Retina (tissue), 1 donor: Measurements from ENCODE around the gene RFX7.

Experiments used
- DNase-seq: peaks from one replicate; pipeline ENCODE4 v3.0.0-alpha.2; 2016

Gene RFX7

DNA sequence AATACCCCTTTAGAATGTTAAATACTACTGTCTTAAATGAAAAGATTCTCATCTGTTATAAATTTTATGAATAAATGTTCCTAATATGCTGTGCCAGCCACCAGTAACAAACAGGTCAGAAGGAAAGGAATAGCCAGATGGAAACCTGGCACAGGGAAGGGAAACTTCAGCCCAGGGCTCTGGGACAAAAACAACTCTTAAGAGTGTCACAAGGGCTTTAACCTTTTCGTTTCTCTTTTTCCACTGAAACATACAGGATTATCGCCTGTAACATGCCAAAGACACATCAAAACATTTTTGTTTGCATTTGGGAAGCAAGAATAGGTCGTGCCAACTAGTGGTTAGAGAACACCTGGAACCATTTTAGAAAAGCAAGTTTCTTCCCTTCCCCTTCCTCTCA is 141.2 kb downstream of the RFX7 start:
- no peak for DNase-seq

GRCh38 chr15:56099311-56099710 is 144.4 kb downstream of the RFX7 start:
- no peak for DNase-seq

DNA sequence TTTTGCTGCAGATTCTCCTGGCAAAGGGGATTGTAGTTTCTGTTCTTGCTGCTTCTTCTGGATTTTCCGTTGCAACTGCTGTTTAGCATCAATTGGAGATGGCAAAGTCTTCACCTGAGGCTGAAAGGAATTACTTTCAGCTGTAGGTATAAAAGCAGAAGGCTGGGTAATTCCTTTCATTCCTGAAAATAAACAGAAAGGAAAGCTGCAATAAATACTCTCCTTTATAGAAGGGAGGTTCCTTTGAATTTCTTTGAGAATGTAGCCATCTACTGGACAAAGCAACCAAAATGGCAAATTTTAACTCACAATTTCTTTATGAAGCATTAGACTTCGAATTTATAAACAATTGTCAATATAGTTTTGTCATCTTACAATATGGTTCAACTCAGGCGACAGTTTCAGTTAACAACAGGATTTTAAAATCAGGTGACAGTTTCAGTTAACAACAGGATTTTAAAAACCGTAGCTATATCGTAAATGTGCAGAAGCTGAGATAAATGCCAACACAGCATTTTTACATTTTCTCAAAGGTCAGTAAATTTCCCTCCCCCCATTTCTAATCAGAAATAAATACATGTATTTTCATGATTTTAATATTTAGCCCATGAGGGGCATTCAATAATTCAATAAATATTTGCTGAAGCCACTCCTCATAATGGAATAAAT is 145.3 kb downstream of the RFX7 start:
- DNase-seq: no peak

GRCh38 chr15:56095406-56095805 is 148.3 kb downstream of the RFX7 start:
- DNase-seq: no peak

DNA sequence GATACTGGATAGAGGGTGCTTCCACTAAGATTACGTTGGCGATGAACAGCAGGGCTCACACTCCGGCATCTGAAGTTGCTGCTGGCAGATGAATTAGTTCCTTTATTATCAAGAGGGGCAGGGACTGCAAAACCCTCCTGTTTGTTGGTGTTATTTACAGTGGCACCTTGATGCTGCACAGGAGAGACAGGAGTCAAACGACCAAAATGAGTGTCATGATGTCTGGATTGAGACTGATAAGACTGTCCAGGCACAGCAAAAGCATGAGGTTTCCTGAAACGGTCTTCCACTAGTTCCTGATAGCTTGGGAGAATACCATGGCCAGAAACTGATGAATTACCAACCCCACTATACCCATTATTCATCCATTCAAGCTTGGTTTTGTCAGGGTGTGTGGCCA is 149.5 kb downstream of the RFX7 start:
- DNase-seq: no peak

DNA sequence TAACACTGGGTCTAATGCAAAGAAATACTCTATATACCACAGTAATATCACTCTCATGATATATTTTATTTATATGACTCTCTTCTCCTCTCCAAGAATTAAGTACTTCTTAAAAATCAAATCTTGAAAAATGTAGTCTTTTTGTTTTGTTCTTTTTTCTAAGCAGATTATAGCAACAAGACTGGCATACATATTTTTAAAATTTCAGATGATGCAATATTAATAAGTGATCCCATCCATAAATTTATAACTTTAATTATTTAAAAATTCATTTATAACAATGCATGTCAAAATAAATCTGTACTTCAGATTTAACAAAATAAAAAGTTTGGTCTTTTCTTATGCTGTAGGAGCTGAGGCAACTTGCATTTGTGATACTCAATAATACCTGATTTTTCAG is 155.3 kb downstream of the RFX7 start:
- no peak for DNase-seq

DNA sequence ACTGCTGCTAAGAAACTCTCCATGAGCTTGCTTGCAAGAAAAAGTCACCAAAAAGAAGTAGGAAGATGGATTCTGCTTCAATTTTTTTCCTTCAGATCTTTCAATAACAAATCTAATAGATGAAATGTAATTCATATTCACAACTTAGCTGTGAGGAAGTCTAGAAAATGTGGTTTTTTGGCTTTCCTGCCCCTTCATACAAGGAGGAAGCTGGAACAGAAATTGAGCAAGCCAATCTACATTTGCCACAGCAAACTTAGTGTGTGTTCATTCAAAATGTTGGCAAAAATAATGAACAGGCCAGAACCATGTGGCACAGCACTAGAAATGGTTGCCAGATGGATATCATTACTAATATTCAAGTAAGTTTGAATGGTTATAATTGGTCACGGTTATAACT is 157.1 kb downstream of the RFX7 start:
- no peak for DNase-seq

DNA sequence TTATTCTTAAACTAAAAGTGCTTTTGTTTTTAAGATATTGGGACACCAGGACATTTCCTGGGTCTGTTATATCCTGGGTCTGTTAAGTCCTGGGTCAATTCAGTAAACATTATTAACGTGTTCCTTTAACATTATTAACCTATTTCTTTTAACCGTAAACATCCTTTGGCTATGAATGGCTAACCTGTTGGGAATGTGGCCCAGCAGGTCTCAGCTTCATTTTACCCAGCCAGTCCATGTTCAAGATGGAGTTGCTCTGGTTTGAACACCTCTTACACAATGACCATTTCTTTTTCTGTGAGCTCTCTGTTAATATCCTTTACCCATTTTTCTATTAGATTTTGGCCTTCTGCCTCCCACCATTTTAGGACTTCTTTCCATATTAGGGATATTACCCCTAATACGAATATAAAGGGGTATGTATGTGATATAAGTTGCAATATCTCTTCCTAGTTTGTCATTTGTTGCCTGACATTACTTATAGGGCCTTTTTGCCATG is 161.4 kb downstream of the RFX7 start:
- no peak for DNase-seq

DNA sequence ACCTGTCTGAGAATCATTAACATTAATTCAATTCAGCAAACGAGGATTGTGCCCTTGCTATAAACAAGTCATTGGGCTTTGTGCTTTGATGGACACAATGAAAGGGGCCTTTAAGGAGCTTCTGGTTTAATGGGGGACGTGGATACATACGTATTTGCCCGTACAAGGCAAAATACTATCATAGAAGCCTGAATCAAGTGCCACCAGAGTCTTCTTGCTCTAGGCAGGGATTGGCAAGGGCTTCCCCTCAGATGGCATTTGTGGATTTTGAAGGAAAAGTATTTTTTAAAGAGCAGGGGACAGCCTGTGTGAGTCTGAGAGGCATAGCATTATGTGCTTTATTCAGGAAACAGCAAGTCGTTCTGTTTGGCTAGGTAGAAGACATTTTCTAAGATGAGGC is 166.6 kb downstream of the RFX7 start:
- no peak for DNase-seq

- DNase-seq: no peak
These were observed 167.0 kb downstream of the RFX7 start for GRCh38 chr15:56076640-56077039.

DNA sequence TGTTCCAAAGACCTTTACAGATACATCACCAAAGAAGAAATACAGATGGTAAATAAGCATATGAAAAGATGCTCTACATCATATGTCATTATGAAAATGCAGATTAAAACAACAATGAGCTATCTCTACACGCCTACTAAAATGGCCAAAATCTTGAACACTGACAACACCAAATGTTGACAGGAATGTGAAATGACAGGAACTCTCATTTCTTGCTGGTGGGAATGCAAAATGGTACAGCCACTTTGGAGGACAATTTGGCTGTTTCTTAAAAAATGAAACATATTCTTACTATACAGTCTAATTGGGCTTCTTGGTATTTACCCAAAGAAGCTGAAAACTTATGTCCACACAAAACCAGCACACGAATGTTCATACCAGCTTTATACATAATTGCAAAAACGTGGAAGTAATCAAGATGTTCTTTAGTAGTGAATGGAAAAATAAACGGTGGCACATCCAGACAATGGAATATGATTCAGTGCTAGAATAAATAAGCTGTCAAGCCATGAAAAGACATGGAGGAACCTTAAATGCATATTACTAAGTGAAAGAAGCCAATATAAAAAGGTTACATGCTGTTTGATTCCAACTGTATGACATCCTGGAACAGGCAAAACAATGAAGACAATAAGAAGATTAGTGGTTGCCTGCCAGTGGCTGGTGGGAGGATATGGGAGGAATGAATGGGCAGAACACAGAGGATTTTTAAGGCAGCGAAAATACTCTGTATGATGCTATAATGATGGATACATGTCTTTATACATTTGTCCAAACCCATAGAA is 169.0 kb downstream of the RFX7 start:
- no peak for DNase-seq

GRCh38 chr15:56064152-56064551 is 179.5 kb downstream of the RFX7 start:
- DNase-seq: no peak

DNA sequence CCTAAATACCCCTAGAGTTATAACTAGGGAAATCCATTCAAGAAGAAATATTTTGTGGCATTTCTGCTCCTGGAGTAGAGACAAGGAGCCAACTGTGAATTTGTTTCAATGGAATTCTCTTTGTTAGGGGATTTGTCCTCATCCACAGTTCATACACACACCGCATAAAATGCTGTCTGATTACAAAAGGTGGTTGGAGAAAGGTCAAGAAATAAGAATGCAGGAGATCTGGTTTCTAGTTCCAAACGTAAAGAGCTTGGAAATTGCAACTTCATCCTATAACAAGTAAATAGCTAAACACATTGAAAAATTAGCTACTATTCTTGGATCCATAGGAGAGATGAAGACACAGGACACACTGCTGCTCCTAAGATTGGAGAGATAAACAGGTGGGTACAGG is 184.0 kb downstream of the RFX7 start:
- DNase-seq: no peak

- DNase-seq: no peak
These were observed 184.7 kb downstream of the RFX7 start for GRCh38 chr15:56058986-56059385.

- no peak for DNase-seq
These were observed 187.1 kb downstream of the RFX7 start for GRCh38 chr15:56056626-56057025.

GRCh38 chr15:56053046-56053400 is 190.7 kb downstream of the RFX7 start:
- no peak for DNase-seq

GRCh38 chr15:56052395-56053045 is 191.2 kb downstream of the RFX7 start:
- no peak for DNase-seq

DNA sequence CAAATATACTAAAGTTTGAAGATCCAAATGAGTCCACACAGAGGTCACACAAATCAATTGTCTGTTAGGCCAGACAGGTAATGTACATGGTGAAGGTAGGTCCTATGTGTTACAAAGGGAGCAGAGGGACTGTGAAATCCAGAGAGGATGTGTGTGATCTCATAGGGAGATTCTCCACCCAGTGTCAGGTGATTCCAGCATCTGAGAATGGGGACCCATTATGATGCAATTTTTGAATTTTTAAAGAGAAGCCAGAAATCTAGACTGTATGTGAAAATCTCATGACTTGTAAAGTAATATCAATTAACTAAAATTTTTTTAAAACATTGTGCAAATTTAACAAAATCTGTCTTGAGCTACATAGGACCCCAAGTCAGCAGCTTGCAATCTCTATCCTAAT is 192.0 kb downstream of the RFX7 start:
- DNase-seq: no peak

DNA sequence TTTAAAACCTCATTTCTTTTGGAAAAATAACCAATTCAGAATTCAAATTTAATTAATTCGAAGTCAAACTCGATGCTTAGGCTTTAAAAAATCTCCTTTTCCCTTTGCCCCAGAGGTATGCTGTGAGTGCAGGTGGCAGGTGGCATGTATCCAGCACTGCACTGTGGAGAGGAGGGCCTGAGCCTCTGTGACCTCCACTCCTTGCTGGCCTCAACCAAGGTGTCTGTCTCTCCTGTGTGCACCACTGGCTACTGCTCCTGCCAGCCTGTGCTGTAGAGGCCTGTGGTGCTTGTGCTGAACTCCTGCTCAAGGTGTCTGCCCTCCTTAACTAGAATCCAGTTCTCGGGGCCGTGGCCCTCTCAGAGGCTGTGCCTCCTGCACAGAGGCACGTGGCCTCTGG is 194.1 kb downstream of the RFX7 start:
- DNase-seq: no peak

DNA sequence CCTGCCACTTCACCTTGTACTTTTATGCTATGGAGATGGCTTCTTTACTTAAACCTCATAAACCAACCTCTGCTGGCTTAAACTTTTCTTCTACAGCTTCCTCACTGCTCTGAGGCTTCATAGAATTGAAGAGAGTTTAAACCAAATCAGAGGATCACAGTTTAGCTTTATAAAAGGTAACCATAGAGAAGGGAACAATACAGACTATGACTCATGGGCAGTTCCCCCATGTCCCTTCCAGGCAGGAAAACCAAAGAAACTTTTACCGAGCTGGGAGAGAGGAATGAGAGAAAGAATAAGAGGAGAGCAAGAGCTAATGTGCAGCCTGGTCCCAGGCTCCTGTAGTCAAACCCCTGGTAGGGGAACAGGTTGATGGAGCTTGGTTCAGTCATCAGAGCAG is 196.3 kb downstream of the RFX7 start:
- no peak for DNase-seq

DNA sequence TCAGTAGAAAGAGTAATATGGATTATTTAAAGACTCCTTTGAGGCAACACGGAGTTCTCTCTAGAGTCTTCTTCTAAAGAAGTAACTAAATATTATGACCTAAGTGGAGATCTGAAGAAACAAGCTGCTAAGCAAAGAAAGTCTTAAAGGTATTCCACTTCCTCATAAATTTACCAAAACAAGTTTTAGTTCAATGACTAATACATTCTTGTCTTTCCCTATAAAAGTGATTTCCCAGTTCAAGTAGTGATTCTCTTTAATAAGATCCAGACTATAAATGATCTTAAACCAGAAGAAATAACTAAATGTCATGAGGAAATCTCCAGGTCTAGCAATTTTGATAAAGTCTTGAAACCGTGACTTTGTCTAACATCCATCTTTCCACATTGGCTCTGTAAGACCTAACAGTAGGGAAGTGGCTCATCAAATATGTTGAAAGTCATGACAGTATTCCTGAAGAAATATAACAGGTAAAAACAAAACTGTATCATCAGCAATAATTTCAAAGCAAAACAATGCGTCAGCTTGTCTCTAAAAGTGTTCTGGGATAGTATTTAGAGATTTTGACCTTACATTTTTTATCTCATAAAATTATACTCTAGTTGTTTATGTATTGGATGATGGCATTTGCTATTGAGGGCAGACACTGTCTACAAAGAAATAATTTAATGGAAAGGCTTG is 198.5 kb downstream of the RFX7 start:
- DNase-seq: no peak

- DNase-seq: no peak
These were observed 200.4 kb downstream of the RFX7 start for GRCh38 chr15:56042982-56043980.
